BLaER1 (cell line): Measurements from ENCODE around the gene SAA2.
"Not testable (repeated sequence)": the region's sequence is repeated elsewhere in the genome, so short reads cannot be mapped to it uniquely, and the experiment has no call there.

Experiments used
- H3K27ac ChIP-seq: shearing (Covaris generic); formaldehyde crosslinking; 2 replicates; pipeline ENCODE4 v1.8.1; 2022
- H3K27me3 ChIP-seq: shearing (Covaris generic); formaldehyde crosslinking; 2 replicates; pipeline ENCODE4 v1.8.1; 2022
- H3K36me3 ChIP-seq: shearing (Covaris generic); formaldehyde crosslinking; 2 replicates; pipeline ENCODE4 v1.8.1; 2022
- H3K4me1 ChIP-seq: shearing (Covaris generic); formaldehyde crosslinking; 2 replicates; pipeline ENCODE4 v1.8.1; 2022
- H3K4me2 ChIP-seq: shearing (Covaris generic); formaldehyde crosslinking; 2 replicates; pipeline ENCODE4 v1.8.1; 2022
- H3K4me3 ChIP-seq: shearing (Covaris generic); formaldehyde crosslinking; 2 replicates; pipeline ENCODE4 v1.8.1; 2022
- H3K9ac ChIP-seq: shearing (Covaris generic); formaldehyde crosslinking; 2 replicates; pipeline ENCODE4 v1.8.1; 2022
- H3K9me3 ChIP-seq: shearing (Covaris generic); formaldehyde crosslinking; 2 replicates; pipeline ENCODE4 v1.8.1; 2022
- H4K20me1 ChIP-seq: shearing (Covaris generic); formaldehyde crosslinking; 2 replicates; pipeline ENCODE4 v1.8.1; 2022
- Cebpa-rat ChIP-seq: shearing (Covaris generic); IDR thresholded peaks from 2 replicates; pipeline ENCODE4 v1.8.1; 2022

Gene SAA2

GRCh38 chr11:18248561-18248960, at the start of gene SAA2:
TSS of gene SAA2 (minus strand) at chr11:18248668. CDS start at chr11:18248011, 657 bp downstream.
- Histone ChIP-seq H3K9ac (no peak within 1 kb of the TSS), H4K20me1 (no peaks in the 10 kb centered on the region), H3K4me3 (no peak within 1 kb of the TSS), H3K36me3 (no peaks in the 10 kb centered on the region), H3K9me3 (peaks cover 11% of the 10 kb centered on the region), H3K4me1 (peaks cover 29% of the 10 kb centered on the region), H3K27me3 (no peaks in the 10 kb centered on the region), H3K27ac (no peak within 1 kb of the TSS), H3K4me2 (no peak within 1 kb of the TSS)
- no peak for TF ChIP-seq Cebpa-rat

GRCh38 chr11:18295316-18295715, 46.8 kb upstream of the SAA2 start:
- no peak overlapping the region for H3K9ac ChIP-seq
- no peak overlapping the region for H3K4me3 ChIP-seq
- no peaks in the 10 kb centered on the region for H3K27me3 ChIP-seq
- no peaks in the 10 kb centered on the region for H3K4me1 ChIP-seq
- peaks cover 99% of the 10 kb centered on the region for H3K36me3 ChIP-seq
- H3K27ac ChIP-seq = no peak overlapping the region
- H3K4me2 ChIP-seq = no peak overlapping the region
- H4K20me1 ChIP-seq = no peaks in the 10 kb centered on the region
- H3K9me3 ChIP-seq = no peaks in the 10 kb centered on the region
- TF ChIP-seq Cebpa-rat = no peak

GRCh38 chr11:18294862-18295261, 46.4 kb upstream of the SAA2 start:
- Histone ChIP-seq H3K4me3 (no peak overlapping the region), H3K36me3 (peaks cover 99% of the 10 kb centered on the region), H3K4me2 (no peak overlapping the region), H4K20me1 (no peaks in the 10 kb centered on the region), H3K4me1 (no peaks in the 10 kb centered on the region), H3K9me3 (no peaks in the 10 kb centered on the region), H3K27ac (no peak overlapping the region), H3K27me3 (no peaks in the 10 kb centered on the region), H3K9ac (no peak overlapping the region)
- TF ChIP-seq Cebpa-rat = no peak

- H3K4me3 ChIP-seq = no peak overlapping the region
- no peak for TF ChIP-seq Cebpa-rat
- H3K36me3 ChIP-seq = peaks cover 91% of the 10 kb centered on the region
Observed at GRCh38 chr11:18288911-18289310, 40.4 kb upstream of the SAA2 start.

GRCh38 chr11:18285841-18286240, 37.4 kb upstream of the SAA2 start:
- peaks cover 92% of the 10 kb centered on the region for H3K36me3 ChIP-seq

More at GRCh38 chr11:18288911-18289310, 40.4 kb upstream of the SAA2 start:
- no peaks in the 10 kb centered on the region for H3K4me1 ChIP-seq
- H4K20me1 ChIP-seq = no peaks in the 10 kb centered on the region
- H3K27me3 ChIP-seq = no peaks in the 10 kb centered on the region
- H3K9me3 ChIP-seq = no peaks in the 10 kb centered on the region
- no peak overlapping the region for H3K27ac ChIP-seq
- no peak overlapping the region for H3K4me2 ChIP-seq
- H3K9ac ChIP-seq = no peak overlapping the region

GRCh38 chr11:18282626-18283025, 34.2 kb upstream of the SAA2 start:
- no peaks in the 10 kb centered on the region for H3K9me3 ChIP-seq
- no peak overlapping the region for H3K9ac ChIP-seq
- H3K27me3 ChIP-seq = no peaks in the 10 kb centered on the region
- no peaks in the 10 kb centered on the region for H4K20me1 ChIP-seq
- no peaks in the 10 kb centered on the region for H3K4me1 ChIP-seq
- H3K36me3 ChIP-seq = peaks cover 96% of the 10 kb centered on the region
- H3K4me2 ChIP-seq = no peak overlapping the region
- H3K27ac ChIP-seq = no peak overlapping the region
- no peak for TF ChIP-seq Cebpa-rat
- no peak overlapping the region for H3K4me3 ChIP-seq

More at GRCh38 chr11:18285841-18286240, 37.4 kb upstream of the SAA2 start:
- TF ChIP-seq Cebpa-rat = no peak
- no peaks in the 10 kb centered on the region for H4K20me1 ChIP-seq
- no peaks in the 10 kb centered on the region for H3K9me3 ChIP-seq
- no peak overlapping the region for H3K4me2 ChIP-seq
- H3K27me3 ChIP-seq = no peaks in the 10 kb centered on the region
- no peak overlapping the region for H3K27ac ChIP-seq
- H3K9ac ChIP-seq = no peak overlapping the region
- no peaks in the 10 kb centered on the region for H3K4me1 ChIP-seq
- H3K4me3 ChIP-seq = no peak overlapping the region

GRCh38 chr11:18280438-18281045, 32.1 kb upstream of the SAA2 start:
- H4K20me1 ChIP-seq = no peaks in the 10 kb centered on the region
- H3K9me3 ChIP-seq = peaks cover 7% of the 10 kb centered on the region
- H3K4me1 ChIP-seq = no peaks in the 10 kb centered on the region
- H3K4me2 ChIP-seq = no peak overlapping the region
- H3K27me3 ChIP-seq = no peaks in the 10 kb centered on the region
- TF ChIP-seq Cebpa-rat = no peak
- peaks cover 90% of the 10 kb centered on the region for H3K36me3 ChIP-seq
- no peak overlapping the region for H3K4me3 ChIP-seq
- H3K27ac ChIP-seq = no peak overlapping the region
- H3K9ac ChIP-seq = no peak overlapping the region

- no peaks in the 10 kb centered on the region for H3K4me1 ChIP-seq
- H3K4me3 ChIP-seq = no peak overlapping the region
- H3K36me3 ChIP-seq = peaks cover 63% of the 10 kb centered on the region
- peaks cover 7% of the 10 kb centered on the region for H3K9me3 ChIP-seq
- H3K9ac ChIP-seq = no peak overlapping the region
- H3K27me3 ChIP-seq = no peaks in the 10 kb centered on the region
- TF ChIP-seq Cebpa-rat = no peak
- no peak overlapping the region for H3K27ac ChIP-seq
- H3K4me2 ChIP-seq = no peak overlapping the region
- H4K20me1 ChIP-seq = no peaks in the 10 kb centered on the region
Observed at GRCh38 chr11:18277565-18278271, 29.2 kb upstream of the SAA2 start.

DNA sequence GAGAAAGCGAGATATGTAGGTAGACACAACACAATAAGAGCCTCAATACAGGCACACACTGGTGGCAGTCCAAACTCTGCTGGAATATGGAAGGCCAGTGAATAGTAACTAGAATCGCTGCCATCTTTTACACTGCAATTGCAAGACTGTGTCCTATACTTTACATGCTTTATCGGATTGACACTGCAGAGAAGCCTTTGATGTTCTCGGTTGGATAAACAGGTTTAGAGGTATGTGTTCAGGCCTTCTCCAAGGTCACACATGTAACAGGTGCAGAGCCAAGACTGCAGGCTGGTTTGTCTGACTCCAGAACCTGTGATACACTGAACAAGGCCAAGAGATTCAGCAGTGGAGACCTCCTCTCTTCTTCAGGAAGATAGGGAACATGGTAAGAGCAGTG, 22.7 kb upstream of the SAA2 start:
- Histone ChIP-seq H3K36me3 (peaks cover 3% of the 10 kb centered on the region), H3K27ac (no peak overlapping the region), H3K4me1 (no peaks in the 10 kb centered on the region), H3K9ac (no peak overlapping the region), H3K9me3 (peaks cover 4% of the 10 kb centered on the region), H3K4me2 (no peak overlapping the region), H4K20me1 (no peaks in the 10 kb centered on the region), H3K4me3 (no peak overlapping the region), H3K27me3 (no peaks in the 10 kb centered on the region)
- TF ChIP-seq Cebpa-rat = no peak

DNA sequence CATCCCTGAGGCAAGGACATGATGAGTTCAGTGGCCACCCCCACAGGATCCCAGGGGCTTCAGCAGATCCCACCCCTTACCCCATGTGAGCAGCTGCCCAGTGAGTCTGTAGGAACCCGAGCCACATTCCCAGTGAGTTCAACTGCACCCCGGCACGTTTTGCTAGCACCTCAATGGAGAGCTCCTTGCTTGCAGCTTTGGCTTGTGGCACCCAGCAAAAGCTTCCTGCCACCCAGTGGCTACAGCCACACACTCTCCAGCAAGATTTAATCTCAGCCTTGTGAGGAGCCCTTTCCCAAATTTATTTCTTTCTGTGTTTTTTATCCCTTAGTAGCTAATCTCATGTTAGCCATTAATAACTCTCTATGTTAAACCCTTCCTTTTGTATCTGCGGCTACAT, 21.6 kb upstream of the SAA2 start:
- Histone ChIP-seq H3K9ac (no peak overlapping the region), H3K9me3 (no peaks in the 10 kb centered on the region), H3K4me2 (no peak overlapping the region), H3K36me3 (no peaks in the 10 kb centered on the region), H3K27me3 (no peaks in the 10 kb centered on the region), H3K4me1 (peaks cover 6% of the 10 kb centered on the region), H3K4me3 (no peak overlapping the region), H3K27ac (no peak overlapping the region), H4K20me1 (no peaks in the 10 kb centered on the region)
- no peak for TF ChIP-seq Cebpa-rat

- not testable (repeated sequence) for H3K4me3 ChIP-seq, H3K9ac ChIP-seq, H4K20me1 ChIP-seq, H3K27me3 ChIP-seq, H3K27ac ChIP-seq, H3K9me3 ChIP-seq, H3K4me1 ChIP-seq, H3K36me3 ChIP-seq, H3K4me2 ChIP-seq
Observed at GRCh38 chr11:18269252-18269651, 20.8 kb upstream of the SAA2 start.

- H3K4me1 ChIP-seq = not testable (repeated sequence)
Observed at GRCh38 chr11:18267335-18268133, 19.1 kb upstream of the SAA2 start.

More at GRCh38 chr11:18267335-18268133, 19.1 kb upstream of the SAA2 start:
- not testable (repeated sequence) for H3K4me3 ChIP-seq, H3K27ac ChIP-seq, H3K4me2 ChIP-seq, H3K27me3 ChIP-seq, H3K9ac ChIP-seq, H3K36me3 ChIP-seq, H3K9me3 ChIP-seq, H4K20me1 ChIP-seq
